HL-60 (cell line): ENCODE data around the gene ELOA.
A peak's percentile ranks its signal among the peaks of the same experiment; 100 is the strongest.

Experiments
- DNase-seq, 2 experiments: peaks; one replicate each; pipeline ENCODE4 v3.0.0-alpha.2; 2010 to 2020; ENCODE audit warnings: low read depth in 1 of 2, low spot score in 1 of 2
- H3K27ac ChIP-seq: fragments of 250-450 bp; sonication (Bioruptor Pico); replicated peaks from 2 replicates; pipeline ENCODE4 v1.5.1; 2020; ENCODE audit warnings: mild to moderate bottlenecking, moderate library complexity
- H3K27me3 ChIP-seq: fragments of 250-450 bp; sonication (Bioruptor Pico); 2 replicates; pipeline ENCODE4 v1.5.1; 2021; ENCODE audit warnings: mild to moderate bottlenecking, moderate library complexity; ENCODE audit not compliant: insufficient read depth, poor library complexity, severe bottlenecking
- H3K4me3 ChIP-seq: replicated peaks from 2 replicates; pipeline ENCODE4 v1.5.1; 2011; ENCODE audit warnings: mild to moderate bottlenecking, control low read depth, low read length; ENCODE audit not compliant: insufficient read depth
- GABPA ChIP-seq: IDR thresholded peaks from 2 replicates; pipeline ENCODE4 v1.6.1; 2012; ENCODE audit warnings: low read depth
- POLR2AphosphoS5 ChIP-seq: IDR thresholded peaks from 2 replicates; pipeline ENCODE4 v1.6.1; 2012; ENCODE audit warnings: low read depth
- SPI1 ChIP-seq: IDR thresholded peaks from 2 replicates; pipeline ENCODE4 v1.6.1; 2012; ENCODE audit warnings: low read depth, mild to moderate bottlenecking, borderline replicate concordance
- long read RNA-seq: library from polyadenylated mRNA; unstranded; transcript quantifications from one replicate; pipeline ENCODE4 v2.0.0, GENCODE V29; 2020
- TF ChIP-seq, protein P1 (sequence below): IDR thresholded peaks from one replicate; pipeline ENCODE4 v1.5.1; 2011; ENCODE audit warnings: low read length, control low read depth, inconsistent platforms; ENCODE audit not compliant: insufficient read depth
- TF ChIP-seq, protein P2 (sequence below): IDR thresholded peaks from 2 replicates; pipeline ENCODE4 v1.6.1; 2012; ENCODE audit warnings: low read depth; ENCODE audit not compliant: insufficient replicate concordance

ELOA gene, protein sequence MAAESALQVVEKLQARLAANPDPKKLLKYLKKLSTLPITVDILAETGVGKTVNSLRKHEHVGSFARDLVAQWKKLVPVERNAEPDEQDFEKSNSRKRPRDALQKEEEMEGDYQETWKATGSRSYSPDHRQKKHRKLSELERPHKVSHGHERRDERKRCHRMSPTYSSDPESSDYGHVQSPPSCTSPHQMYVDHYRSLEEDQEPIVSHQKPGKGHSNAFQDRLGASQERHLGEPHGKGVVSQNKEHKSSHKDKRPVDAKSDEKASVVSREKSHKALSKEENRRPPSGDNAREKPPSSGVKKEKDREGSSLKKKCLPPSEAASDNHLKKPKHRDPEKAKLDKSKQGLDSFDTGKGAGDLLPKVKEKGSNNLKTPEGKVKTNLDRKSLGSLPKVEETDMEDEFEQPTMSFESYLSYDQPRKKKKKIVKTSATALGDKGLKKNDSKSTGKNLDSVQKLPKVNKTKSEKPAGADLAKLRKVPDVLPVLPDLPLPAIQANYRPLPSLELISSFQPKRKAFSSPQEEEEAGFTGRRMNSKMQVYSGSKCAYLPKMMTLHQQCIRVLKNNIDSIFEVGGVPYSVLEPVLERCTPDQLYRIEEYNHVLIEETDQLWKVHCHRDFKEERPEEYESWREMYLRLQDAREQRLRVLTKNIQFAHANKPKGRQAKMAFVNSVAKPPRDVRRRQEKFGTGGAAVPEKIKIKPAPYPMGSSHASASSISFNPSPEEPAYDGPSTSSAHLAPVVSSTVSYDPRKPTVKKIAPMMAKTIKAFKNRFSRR
- long read RNA-seq, full-length matches to known transcripts: 6 of 44 reads
- long read RNA-seq, partial matches to known transcripts: 22 of 44 reads
- long read RNA-seq, other reads (novel, unspliced or antisense): 16 of 44 reads

DNA sequence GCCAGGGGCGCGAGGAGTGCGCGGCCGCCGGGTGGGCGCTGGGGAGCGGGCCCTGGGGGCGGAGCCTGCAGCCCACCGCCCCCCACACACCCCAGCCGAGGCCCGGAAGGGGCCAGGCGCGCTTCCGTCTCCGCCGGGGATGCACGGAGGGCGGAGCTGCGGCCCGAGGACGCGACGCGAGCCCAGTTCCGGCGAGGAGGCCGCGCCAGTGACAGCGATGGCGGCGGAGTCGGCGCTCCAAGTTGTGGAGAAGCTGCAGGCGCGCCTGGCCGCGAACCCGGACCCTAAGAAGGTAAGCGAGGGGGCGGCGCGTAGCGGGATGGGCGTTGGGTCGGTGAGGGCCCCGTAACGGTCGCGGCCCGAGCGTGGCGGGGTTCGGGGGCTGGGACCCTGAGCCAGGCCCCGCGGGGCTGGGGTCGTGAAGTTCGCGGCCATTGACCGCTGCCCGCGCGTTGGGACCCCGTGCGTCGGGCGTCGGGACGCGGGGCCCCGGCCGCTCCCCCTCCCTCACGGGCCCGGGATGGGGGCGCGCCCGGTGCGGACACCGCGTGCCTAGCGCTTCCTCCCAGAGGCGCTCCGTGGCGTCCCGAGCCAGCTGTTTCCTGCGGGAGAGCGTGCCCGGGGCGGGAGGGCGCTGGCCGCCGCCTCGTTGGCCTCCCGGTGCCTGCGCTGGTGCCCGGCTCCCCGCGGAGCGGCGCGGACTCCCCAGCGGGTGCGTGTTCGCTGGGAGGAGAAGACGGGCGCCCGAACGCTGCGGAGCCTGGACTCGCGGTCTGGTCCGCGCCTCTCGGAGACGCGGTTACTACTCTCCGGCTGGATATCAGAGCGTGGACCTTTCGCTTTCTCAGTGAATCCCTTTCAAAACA is at the start of gene ELOA:
ELOA (plus strand) TSS at position 185 of the 866 bp plus-strand sequence; CDS start at position 218, 33 bp downstream.
- DNase-seq: peak; percentile 71 to 79
- no peaks in the 10 kb centered on the region for H3K27me3 ChIP-seq
- H3K27ac ChIP-seq: peak within 1 kb of the TSS; percentile 90
- peak within 1 kb of the TSS; percentile 92 for H3K4me3 ChIP-seq
- TF ChIP-seq, protein P1, sequence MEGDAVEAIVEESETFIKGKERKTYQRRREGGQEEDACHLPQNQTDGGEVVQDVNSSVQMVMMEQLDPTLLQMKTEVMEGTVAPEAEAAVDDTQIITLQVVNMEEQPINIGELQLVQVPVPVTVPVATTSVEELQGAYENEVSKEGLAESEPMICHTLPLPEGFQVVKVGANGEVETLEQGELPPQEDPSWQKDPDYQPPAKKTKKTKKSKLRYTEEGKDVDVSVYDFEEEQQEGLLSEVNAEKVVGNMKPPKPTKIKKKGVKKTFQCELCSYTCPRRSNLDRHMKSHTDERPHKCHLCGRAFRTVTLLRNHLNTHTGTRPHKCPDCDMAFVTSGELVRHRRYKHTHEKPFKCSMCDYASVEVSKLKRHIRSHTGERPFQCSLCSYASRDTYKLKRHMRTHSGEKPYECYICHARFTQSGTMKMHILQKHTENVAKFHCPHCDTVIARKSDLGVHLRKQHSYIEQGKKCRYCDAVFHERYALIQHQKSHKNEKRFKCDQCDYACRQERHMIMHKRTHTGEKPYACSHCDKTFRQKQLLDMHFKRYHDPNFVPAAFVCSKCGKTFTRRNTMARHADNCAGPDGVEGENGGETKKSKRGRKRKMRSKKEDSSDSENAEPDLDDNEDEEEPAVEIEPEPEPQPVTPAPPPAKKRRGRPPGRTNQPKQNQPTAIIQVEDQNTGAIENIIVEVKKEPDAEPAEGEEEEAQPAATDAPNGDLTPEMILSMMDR: no peak
- no peak; the same call in 1 of the 2 replicates for TF ChIP-seq SPI1
- TF ChIP-seq GABPA: peak; percentile 83
- TF ChIP-seq, protein P2, sequence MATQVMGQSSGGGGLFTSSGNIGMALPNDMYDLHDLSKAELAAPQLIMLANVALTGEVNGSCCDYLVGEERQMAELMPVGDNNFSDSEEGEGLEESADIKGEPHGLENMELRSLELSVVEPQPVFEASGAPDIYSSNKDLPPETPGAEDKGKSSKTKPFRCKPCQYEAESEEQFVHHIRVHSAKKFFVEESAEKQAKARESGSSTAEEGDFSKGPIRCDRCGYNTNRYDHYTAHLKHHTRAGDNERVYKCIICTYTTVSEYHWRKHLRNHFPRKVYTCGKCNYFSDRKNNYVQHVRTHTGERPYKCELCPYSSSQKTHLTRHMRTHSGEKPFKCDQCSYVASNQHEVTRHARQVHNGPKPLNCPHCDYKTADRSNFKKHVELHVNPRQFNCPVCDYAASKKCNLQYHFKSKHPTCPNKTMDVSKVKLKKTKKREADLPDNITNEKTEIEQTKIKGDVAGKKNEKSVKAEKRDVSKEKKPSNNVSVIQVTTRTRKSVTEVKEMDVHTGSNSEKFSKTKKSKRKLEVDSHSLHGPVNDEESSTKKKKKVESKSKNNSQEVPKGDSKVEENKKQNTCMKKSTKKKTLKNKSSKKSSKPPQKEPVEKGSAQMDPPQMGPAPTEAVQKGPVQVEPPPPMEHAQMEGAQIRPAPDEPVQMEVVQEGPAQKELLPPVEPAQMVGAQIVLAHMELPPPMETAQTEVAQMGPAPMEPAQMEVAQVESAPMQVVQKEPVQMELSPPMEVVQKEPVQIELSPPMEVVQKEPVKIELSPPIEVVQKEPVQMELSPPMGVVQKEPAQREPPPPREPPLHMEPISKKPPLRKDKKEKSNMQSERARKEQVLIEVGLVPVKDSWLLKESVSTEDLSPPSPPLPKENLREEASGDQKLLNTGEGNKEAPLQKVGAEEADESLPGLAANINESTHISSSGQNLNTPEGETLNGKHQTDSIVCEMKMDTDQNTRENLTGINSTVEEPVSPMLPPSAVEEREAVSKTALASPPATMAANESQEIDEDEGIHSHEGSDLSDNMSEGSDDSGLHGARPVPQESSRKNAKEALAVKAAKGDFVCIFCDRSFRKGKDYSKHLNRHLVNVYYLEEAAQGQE: peak; percentile 25
- peak; percentile 90 for TF ChIP-seq POLR2AphosphoS5

DNA sequence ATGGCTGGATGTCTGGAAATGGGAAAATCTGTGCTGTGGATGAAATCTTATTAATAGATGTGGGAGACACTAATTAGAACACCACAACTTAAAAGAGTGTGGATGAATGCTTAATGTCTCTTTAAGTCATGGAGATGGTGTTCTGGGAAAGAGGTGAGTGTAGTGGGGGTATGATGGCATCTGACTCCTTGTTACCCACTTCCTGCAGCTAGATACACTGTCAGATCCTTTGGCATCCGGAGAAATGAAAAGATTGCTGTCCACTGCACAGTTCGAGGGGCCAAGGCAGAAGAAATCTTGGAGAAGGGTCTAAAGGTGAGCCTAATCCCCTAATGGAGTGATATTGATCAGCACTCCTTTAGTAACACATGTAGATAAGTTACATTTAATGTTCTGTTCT is 49.7 kb upstream of the ELOA start:
- no peak for DNase-seq
- Histone ChIP-seq H3K4me3 (peak overlapping the region; percentile 66), H3K27me3 (no peaks in the 10 kb centered on the region), H3K27ac (peak overlapping the region; percentile 91; the same call in 1 of the 2 replicates)
- TF ChIP-seq GABPA (no peak), POLR2AphosphoS5 (no peak), SPI1 (no peak)
- TF ChIP-seq, protein P1: no peak
- TF ChIP-seq, protein P2: no peak

DNA sequence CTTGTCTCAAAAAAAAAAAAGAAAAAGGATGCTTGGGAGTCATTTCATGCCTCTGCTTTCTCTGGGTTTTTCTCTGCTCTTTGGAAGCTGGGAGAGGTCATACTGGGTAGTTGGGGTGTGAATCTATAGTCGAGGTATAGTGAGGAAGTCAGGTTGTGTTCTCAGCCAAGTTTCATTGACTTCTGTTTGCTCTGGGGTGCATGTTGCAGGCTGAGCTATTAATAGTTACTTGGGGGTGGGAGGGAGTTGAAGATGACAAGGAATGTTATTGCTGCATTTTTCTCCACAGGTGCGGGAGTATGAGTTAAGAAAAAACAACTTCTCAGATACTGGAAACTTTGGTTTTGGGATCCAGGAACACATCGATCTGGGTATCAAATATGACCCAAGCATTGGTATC is 48.9 kb upstream of the ELOA start:
- TF ChIP-seq GABPA (no peak), SPI1 (peak; percentile 37; the same call in 1 of the 2 replicates)
- TF ChIP-seq, protein P2: no peak
- Histone ChIP-seq H3K27me3 (no peaks in the 10 kb centered on the region), H3K27ac (no peak overlapping the region), H3K4me3 (peak overlapping the region; percentile 66)
- DNase-seq: no peak
